SK-N-SH (cell line): ENCODE measurements around the gene GPNMB.

ENCODE experiments used
- FOXM1 ChIP-seq: IDR thresholded peaks from 2 replicates; pipeline ENCODE4 v1.4.0; 2012; ENCODE audit warnings: low read depth, mild to moderate bottlenecking
- POLR2AphosphoS5 ChIP-seq: IDR thresholded peaks from 2 replicates; pipeline ENCODE4 v1.6.1; 2012; ENCODE audit warnings: low read depth, low read length
- TAF1 ChIP-seq: IDR thresholded peaks from 2 replicates; pipeline ENCODE4 v1.6.1; 2012; ENCODE audit warnings: low read depth, mild to moderate bottlenecking, low read length, moderate library complexity, borderline replicate concordance
- TCF12 ChIP-seq: IDR thresholded peaks from 2 replicates; pipeline ENCODE4 v1.4.0; 2012
- USF1 ChIP-seq: IDR thresholded peaks from 2 replicates; pipeline ENCODE4 v1.4.0; 2012; ENCODE audit warnings: low read depth, borderline replicate concordance
- TF ChIP-seq, protein P1 (sequence below): fragments of 200-600 bp; sonication (generic); IDR thresholded peaks from 2 replicates; pipeline ENCODE4 v1.6.1; 2017; ENCODE audit warnings: antibody characterized with exemption, mild to moderate bottlenecking, moderate library complexity
- TF ChIP-seq, protein P2 (sequence below): IDR thresholded peaks from 2 replicates; pipeline ENCODE4 v1.6.1; 2012; ENCODE audit warnings: mild to moderate bottlenecking, low read depth, low read length, moderate library complexity

DNA sequence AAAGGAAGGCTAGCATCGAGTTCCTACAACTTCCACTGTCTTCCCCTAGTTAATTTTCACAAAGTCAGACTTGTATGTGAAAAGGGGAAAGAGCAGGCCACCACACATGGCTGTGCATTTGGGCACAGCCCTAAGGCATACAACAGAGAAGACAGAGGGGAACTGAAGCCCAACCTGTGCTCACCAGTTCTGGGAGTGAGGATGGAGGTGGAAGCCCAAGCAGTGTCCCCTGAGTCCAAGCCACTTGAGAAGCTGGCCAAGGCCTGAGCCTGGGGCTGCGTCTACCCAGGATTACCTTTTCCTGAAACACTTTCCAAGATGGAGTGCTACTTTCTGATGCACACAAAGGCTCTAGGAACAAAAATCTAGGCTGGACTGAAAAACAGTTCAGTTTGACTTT lies 20.3 kb downstream of the GPNMB start:
- TF ChIP-seq, protein P1, sequence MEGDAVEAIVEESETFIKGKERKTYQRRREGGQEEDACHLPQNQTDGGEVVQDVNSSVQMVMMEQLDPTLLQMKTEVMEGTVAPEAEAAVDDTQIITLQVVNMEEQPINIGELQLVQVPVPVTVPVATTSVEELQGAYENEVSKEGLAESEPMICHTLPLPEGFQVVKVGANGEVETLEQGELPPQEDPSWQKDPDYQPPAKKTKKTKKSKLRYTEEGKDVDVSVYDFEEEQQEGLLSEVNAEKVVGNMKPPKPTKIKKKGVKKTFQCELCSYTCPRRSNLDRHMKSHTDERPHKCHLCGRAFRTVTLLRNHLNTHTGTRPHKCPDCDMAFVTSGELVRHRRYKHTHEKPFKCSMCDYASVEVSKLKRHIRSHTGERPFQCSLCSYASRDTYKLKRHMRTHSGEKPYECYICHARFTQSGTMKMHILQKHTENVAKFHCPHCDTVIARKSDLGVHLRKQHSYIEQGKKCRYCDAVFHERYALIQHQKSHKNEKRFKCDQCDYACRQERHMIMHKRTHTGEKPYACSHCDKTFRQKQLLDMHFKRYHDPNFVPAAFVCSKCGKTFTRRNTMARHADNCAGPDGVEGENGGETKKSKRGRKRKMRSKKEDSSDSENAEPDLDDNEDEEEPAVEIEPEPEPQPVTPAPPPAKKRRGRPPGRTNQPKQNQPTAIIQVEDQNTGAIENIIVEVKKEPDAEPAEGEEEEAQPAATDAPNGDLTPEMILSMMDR = no peak
- no peak for TF ChIP-seq TAF1
- TF ChIP-seq USF1 = no peak
- TF ChIP-seq, protein P2, sequence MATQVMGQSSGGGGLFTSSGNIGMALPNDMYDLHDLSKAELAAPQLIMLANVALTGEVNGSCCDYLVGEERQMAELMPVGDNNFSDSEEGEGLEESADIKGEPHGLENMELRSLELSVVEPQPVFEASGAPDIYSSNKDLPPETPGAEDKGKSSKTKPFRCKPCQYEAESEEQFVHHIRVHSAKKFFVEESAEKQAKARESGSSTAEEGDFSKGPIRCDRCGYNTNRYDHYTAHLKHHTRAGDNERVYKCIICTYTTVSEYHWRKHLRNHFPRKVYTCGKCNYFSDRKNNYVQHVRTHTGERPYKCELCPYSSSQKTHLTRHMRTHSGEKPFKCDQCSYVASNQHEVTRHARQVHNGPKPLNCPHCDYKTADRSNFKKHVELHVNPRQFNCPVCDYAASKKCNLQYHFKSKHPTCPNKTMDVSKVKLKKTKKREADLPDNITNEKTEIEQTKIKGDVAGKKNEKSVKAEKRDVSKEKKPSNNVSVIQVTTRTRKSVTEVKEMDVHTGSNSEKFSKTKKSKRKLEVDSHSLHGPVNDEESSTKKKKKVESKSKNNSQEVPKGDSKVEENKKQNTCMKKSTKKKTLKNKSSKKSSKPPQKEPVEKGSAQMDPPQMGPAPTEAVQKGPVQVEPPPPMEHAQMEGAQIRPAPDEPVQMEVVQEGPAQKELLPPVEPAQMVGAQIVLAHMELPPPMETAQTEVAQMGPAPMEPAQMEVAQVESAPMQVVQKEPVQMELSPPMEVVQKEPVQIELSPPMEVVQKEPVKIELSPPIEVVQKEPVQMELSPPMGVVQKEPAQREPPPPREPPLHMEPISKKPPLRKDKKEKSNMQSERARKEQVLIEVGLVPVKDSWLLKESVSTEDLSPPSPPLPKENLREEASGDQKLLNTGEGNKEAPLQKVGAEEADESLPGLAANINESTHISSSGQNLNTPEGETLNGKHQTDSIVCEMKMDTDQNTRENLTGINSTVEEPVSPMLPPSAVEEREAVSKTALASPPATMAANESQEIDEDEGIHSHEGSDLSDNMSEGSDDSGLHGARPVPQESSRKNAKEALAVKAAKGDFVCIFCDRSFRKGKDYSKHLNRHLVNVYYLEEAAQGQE = no peak
- TF ChIP-seq POLR2AphosphoS5 = no peak
- no peak for TF ChIP-seq TCF12
- TF ChIP-seq FOXM1 = no peak
